ENCODE measurements around the gene RAD51B.

The RAD51B gene

GRCh38 chr14:68522510-68523325 is 703.1 kb downstream of the RAD51B start:
- no peak for DNase-seq

GRCh38 chr14:68523326-68523610 is 703.7 kb downstream of the RAD51B start:
- DNase-seq, result no peak

- DNase-seq, result no peak
Observed at GRCh38 chr14:68523989-68524725, 704.6 kb downstream of the RAD51B start.

- no peak for DNase-seq
Observed at GRCh38 chr14:68525516-68525915, 705.9 kb downstream of the RAD51B start.

- DNase-seq, result no peak
Observed at GRCh38 chr14:68526512-68527091, 707.0 kb downstream of the RAD51B start.

- DNase-seq, result no peak
Observed at GRCh38 chr14:68527329-68527851, 707.8 kb downstream of the RAD51B start.

GRCh38 chr14:68528040-68528687 is 708.6 kb downstream of the RAD51B start:
- DNase-seq, result no peak

GRCh38 chr14:68530443-68530842 is 710.9 kb downstream of the RAD51B start:
- DNase-seq, result no peak

- DNase-seq, result no peak
Observed at GRCh38 chr14:68532496-68532895, 712.9 kb downstream of the RAD51B start.

GRCh38 chr14:68534276-68534675 is 714.7 kb downstream of the RAD51B start:
- no peak for DNase-seq

GRCh38 chr14:68535404-68536017 is 715.9 kb downstream of the RAD51B start:
- DNase-seq, result no peak

- no peak for DNase-seq
Observed at GRCh38 chr14:68536018-68536410, 716.4 kb downstream of the RAD51B start.

- DNase-seq, result no peak
Observed at GRCh38 chr14:68538639-68539038, 719.1 kb downstream of the RAD51B start.

GRCh38 chr14:68539241-68539737 is 719.7 kb downstream of the RAD51B start:
- DNase-seq, result no peak

GRCh38 chr14:68539789-68540188 is 720.2 kb downstream of the RAD51B start:
- no peak for DNase-seq

- DNase-seq, result no peak
Observed at GRCh38 chr14:68541178-68541896, 721.8 kb downstream of the RAD51B start.

GRCh38 chr14:68542346-68542745 is 722.8 kb downstream of the RAD51B start:
- no peak for DNase-seq

GRCh38 chr14:68543516-68543915 is 723.9 kb downstream of the RAD51B start:
- no peak for DNase-seq

GRCh38 chr14:68544081-68544892 is 724.7 kb downstream of the RAD51B start:
- DNase-seq, result no peak

GRCh38 chr14:68546839-68547238 is 727.3 kb downstream of the RAD51B start:
- DNase-seq, result no peak

All from stimulated activated CD4-positive, alpha-beta T cell treated with anti-CD3 and anti-CD28 coated beads, Interleukin-1b, Interleukin-23, amount 100 ng/mL, for 48 hours (primary cell).